Right cardiac atrium (tissue), 5 donors: Measurements from ENCODE around the gene TBC1D3K. TPM values are rescaled to one million over a fixed set of nuclear protein-coding genes. Genes with fewer than 3 reads are reported as not detected.
"Not testable (repeated sequence)": the region's sequence is repeated elsewhere in the genome, so short reads cannot be mapped to it uniquely, and the experiment has no call there.

Source experiments
- ATAC-seq, 2 donors: fragments of 200-7000 bp; cut with Tn5 transposase; one replicate each; pipeline versions ENCODE4 v1.8.0 to v1.9.1; 2020; ENCODE audit warnings: moderate library complexity in 2 of 2, mild to moderate bottlenecking in 1 of 2
- DNase-seq, 3 donors: peaks; one replicate each; pipeline ENCODE4 v3.0.0-alpha.2; 2020
- H3K27ac ChIP-seq: one replicate; pipeline ENCODE4 v1.5.1; 2013; ENCODE audit warnings: mild to moderate bottlenecking, low read length, control low read depth, moderate library complexity
- H3K27me3 ChIP-seq: one replicate; pipeline ENCODE4 v1.6.1; 2013; ENCODE audit not compliant: control insufficient read depth, insufficient read depth
- H3K4me1 ChIP-seq: one replicate; pipeline ENCODE4 v1.6.1; 2013; ENCODE audit warnings: low read length; ENCODE audit not compliant: control insufficient read depth, insufficient read depth
- H3K4me3 ChIP-seq: one replicate; pipeline ENCODE4 v1.5.1; 2013; ENCODE audit warnings: low read length, control low read depth
- H3K9me3 ChIP-seq: one replicate; pipeline ENCODE4 v1.6.1; 2013; ENCODE audit warnings: low read length; ENCODE audit not compliant: control insufficient read depth
- WGBS: extraction: QIAGEN DNeasy Blood & Tissue Kit; methylation state at CpG from one replicate; pipeline ENCODE4 v1.1.7; 2013; 5-methylcytosine and 5-hydroxymethylcytosine counted together
- intact Hi-C, 4 donors: fragments of 100-400 bp; cut with DNase I; formaldehyde crosslinking; loops; one replicate each; pipeline versions ENCODE4 v1.11.0 to v1.14.0; 2022 to 2023
- long read RNA-seq, 4 donors: library from polyadenylated mRNA; unstranded; transcript quantifications; one replicate each; pipeline ENCODE4 v2.0.0, GENCODE V29; 2020 to 2021
- polyA plus RNA-seq: library from polyadenylated mRNA; stranded (reverse); fragments of 200-250 nt; gene quantifications from one replicate; pipeline ENCODE4 v1.2.3, GENCODE V29; 2013
- total RNA-seq, 4 donors: library from RNA; stranded (reverse); fragmentation: NEBNext Ultra II Directional; extraction: Animal tissue kit (Norgen Biotek cat#: 25700); gene quantifications; one replicate each; pipeline ENCODE4 v1.2.1, GENCODE V29; 2021
- donor health status: healthy with polysubstance abuse.
- donor health status: DM: no; HTN: yes; CAD: no.
- donor health status: DM: no; HTN: no; CAD: no.
- donor health status: DM: no; HTN: yes; CAD: no; lungs with severe emphysema.
- donor health status: DM: yes; HTN: yes; CAD: no.

TBC1D3K gene
- not detected for total RNA-seq
- polyA plus RNA-seq, result not detected
- long read RNA-seq, donor 1, result 0 reads
- long read RNA-seq, donor 2, result 0 reads
- long read RNA-seq, donor 3, result 0 reads
- long read RNA-seq, donor 4, result 0 reads

DNA sequence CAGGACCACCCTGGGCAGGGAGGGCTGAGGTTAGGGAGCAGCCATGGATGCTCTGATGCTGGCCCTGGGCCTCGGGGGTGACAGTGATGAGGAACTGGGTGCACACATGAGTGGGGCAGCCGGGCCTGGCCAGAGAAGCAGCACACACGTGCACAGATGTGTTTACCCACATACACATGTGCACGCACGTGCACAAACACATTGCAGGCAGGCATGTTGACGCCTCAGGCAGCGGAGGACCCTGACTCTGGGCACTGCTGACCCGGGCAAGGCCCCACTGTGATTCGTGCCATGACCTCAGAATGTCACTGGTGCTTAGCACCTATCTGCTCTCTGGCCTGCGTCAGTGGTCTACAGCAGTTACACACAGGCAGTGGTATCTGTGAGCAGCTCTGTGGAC, at the start of gene TBC1D3K:
Gene TBC1D3K, plus strand, starts transcription at position 301 of the 400 bp plus-strand sequence. CDS start 1,585 bp downstream, outside the sequence.
- WGBS, result no CpG with 5 or more reads among the region's 10 CpGs
- intact Hi-C loops, H3K27ac ChIP-seq, DNase-seq, H3K4me1 ChIP-seq, H3K4me3 ChIP-seq, ATAC-seq, H3K9me3 ChIP-seq, H3K27me3 ChIP-seq: not testable (repeated sequence)

DNA sequence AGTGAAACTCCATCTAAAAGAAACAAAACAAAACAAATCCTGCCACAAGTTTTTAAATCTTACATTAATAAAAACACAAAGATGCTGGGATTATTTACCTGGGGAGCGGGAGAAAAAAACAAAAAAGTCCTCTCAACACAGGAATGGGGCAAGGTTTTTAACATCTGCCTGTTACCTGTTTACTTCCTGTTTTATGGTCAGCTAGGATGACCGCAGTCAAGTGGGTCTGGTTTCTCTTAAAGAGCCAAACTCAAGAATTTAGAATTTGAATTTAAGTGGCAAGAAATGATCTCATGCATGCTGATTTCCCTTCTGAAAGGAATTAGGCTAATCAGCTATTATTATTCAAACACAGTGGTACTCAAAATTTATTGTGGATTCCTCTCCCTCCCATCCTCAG, 39.7 kb upstream of the TBC1D3K start:
- 74% methylated on average over 2 of the region's 2 CpGs for WGBS
- H3K27ac ChIP-seq, result no peak overlapping the region
- intact Hi-C loops, result no loop called here

DNA sequence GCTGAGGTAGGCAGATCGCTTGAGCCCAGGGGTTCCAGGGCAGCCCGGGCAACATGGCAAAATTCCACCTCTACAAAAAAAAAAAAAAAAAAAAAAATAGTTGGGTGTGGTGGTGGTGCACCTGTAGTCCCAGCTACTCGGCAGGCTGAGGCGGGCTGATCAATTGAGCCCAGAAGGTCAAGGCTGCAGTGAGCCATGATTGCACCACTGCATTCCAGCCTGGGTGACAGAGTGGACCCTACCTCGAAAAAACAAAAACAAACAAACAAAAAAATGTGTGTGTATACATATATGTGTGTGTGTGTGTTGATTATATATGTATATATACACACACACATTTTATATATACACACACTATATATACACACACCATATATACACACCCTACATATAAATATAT, 39.1 kb upstream of the TBC1D3K start:
- intact Hi-C loops, result no loop called here
- no peaks in the 10 kb centered on the region for H3K9me3 ChIP-seq
- DNase-seq (no peak), ATAC-seq (no peak)
- H3K27me3 ChIP-seq, result no peaks in the 10 kb centered on the region
- no peak overlapping the region for H3K4me3 ChIP-seq
- no peak overlapping the region for H3K27ac ChIP-seq
- 82% methylated on average over 5 of the region's 5 CpGs for WGBS
- H3K4me1 ChIP-seq, result no peaks in the 10 kb centered on the region

More for the DNA sequence above, 39.7 kb upstream of the TBC1D3K start:
- Histone ChIP-seq H3K27me3 (no peaks in the 10 kb centered on the region), H3K4me1 (no peaks in the 10 kb centered on the region), H3K4me3 (no peak overlapping the region), H3K9me3 (no peaks in the 10 kb centered on the region)
- no peak for DNase-seq
- no peak for ATAC-seq

DNA sequence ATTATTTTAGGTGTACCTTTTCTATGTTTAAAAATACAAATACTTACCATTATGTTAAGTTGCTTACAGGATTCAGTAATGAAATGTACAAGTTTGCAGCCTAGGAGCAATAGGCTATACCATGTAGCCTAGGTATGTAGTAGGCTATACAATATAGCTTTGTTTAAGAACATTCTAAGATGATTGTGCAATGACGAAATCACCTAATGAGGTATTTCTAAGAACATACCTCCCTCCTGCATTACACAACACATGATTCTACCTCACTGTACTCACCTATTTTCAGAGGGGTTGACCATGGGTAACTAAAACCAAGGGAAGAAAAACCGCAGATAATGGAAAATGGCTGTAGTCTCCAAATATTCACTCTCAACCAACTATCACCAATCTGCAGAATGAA, 35.3 kb upstream of the TBC1D3K start:
- intact Hi-C loops, result no loop called here
- H3K4me1 ChIP-seq, result no peaks in the 10 kb centered on the region
- DNase-seq, result no peak
- no peaks in the 10 kb centered on the region for H3K27me3 ChIP-seq
- no peak overlapping the region for H3K4me3 ChIP-seq
- WGBS, result 92% methylated on average over 2 of the region's 2 CpGs
- no peak overlapping the region for H3K27ac ChIP-seq
- no peaks in the 10 kb centered on the region for H3K9me3 ChIP-seq
- ATAC-seq, result no peak

DNA sequence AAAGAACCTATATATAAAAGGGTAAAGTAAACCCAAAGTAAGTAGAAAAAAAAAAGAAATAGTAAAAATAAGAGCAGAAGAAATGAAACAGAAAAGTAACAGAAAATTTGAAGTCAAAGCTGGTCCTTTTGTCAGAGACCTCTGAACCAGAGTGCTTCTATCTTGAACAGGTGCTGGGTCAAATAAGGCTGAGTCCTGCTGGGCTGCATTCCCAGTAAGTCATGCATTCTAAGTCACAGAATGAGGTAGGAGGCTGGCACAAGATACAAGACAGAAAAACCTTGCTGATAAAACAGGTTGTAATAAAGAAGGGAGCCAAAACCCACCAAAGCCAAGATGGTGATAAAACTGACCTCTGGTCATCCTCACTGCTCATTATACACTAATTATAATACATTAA, 27.3 kb upstream of the TBC1D3K start:
- H3K27me3 ChIP-seq, intact Hi-C loops, DNase-seq, ATAC-seq, H3K4me1 ChIP-seq, H3K27ac ChIP-seq, H3K9me3 ChIP-seq, H3K4me3 ChIP-seq: not testable (repeated sequence)

Other genes with a start within 250 kb of the TBC1D3K start
- gene HNF1B, start 179.4 kb upstream of the TBC1D3K start, total RNA-seq, result not detected
- not detected for gene HNF1B, start 179.4 kb upstream of the TBC1D3K start, polyA plus RNA-seq
- gene TBC1D3L, start 64.6 kb downstream of the TBC1D3K start, total RNA-seq, result 1 to 10 TPM; 4.5 to 7.9 (median 5.8) TPM
- 2.8 TPM for gene TBC1D3L, start 64.6 kb downstream of the TBC1D3K start, polyA plus RNA-seq
- 1 to 10 TPM in 1 of 4 donors, under 1 TPM in 2, not detected in 1; 0.24 to 1.3 (median 0.36) TPM for gene TBC1D3D, start 79.6 kb downstream of the TBC1D3K start, total RNA-seq
- gene TBC1D3D, start 79.6 kb downstream of the TBC1D3K start, polyA plus RNA-seq, result not detected
- gene TBC1D3C, start 144.2 kb downstream of the TBC1D3K start, total RNA-seq, result not detected
- not detected for gene TBC1D3C, start 144.2 kb downstream of the TBC1D3K start, polyA plus RNA-seq
- gene TBC1D3E, start 203.5 kb downstream of the TBC1D3K start, total RNA-seq, result not detected
- not detected for gene TBC1D3E, start 203.5 kb downstream of the TBC1D3K start, polyA plus RNA-seq